Astrocyte (in vitro differentiated cells and primary cell): ENCODE measurements around the gene GFRA4. TPM values are rescaled to one million over a fixed set of nuclear protein-coding genes. Genes with fewer than 3 reads are reported as not detected.

Experiments
- DNase-seq: peaks from one replicate; pipeline ENCODE4 v3.0.0-alpha.2; 2010; ENCODE audit warnings: low read depth
- FAIRE-seq: peaks from 2 replicates; lab custom pipeline; 2011; peaks lifted over from hg19 to GRCh38; lab: Jason Lieb, UNC
- H2AFZ ChIP-seq: 2 replicates; pipeline ENCODE4 v1.6.0; 2012; ENCODE audit warnings: low read depth, low read length, inconsistent platforms
- H3K27ac ChIP-seq: 2 replicates; pipeline ENCODE4 v1.5.1; 2011; ENCODE audit warnings: low read depth, low read length, inconsistent platforms
- H3K27me3 ChIP-seq: 2 replicates; pipeline ENCODE4 v1.6.0; 2011; ENCODE audit warnings: low read length, inconsistent platforms; ENCODE audit not compliant: insufficient read depth
- H3K36me3 ChIP-seq: 2 replicates; pipeline ENCODE4 v1.5.1; 2011; ENCODE audit warnings: low read length, inconsistent platforms; ENCODE audit not compliant: insufficient read depth
- H3K4me1 ChIP-seq: 2 replicates; pipeline ENCODE4 v1.5.1; 2011; ENCODE audit warnings: low read length, inconsistent platforms; ENCODE audit not compliant: insufficient read depth
- H3K4me2 ChIP-seq: 2 replicates; pipeline ENCODE4 v1.6.0; 2012; ENCODE audit warnings: low read length, inconsistent platforms
- H3K4me3 ChIP-seq: 2 replicates; pipeline ENCODE4 v1.5.1; 2011; ENCODE audit warnings: low read depth, mild to moderate bottlenecking, low read length, inconsistent platforms; ENCODE audit not compliant: insufficient read depth
- H3K79me2 ChIP-seq: 2 replicates; pipeline ENCODE4 v1.6.0; 2012; ENCODE audit warnings: mild to moderate bottlenecking, low read length, inconsistent platforms; ENCODE audit not compliant: insufficient read depth
- H3K9ac ChIP-seq: 2 replicates; pipeline ENCODE4 v1.6.0; 2012; ENCODE audit warnings: mild to moderate bottlenecking, low read length, inconsistent platforms
- H3K9me3 ChIP-seq: 2 replicates; pipeline ENCODE4 v1.5.1; 2012; ENCODE audit warnings: low read depth, mild to moderate bottlenecking, low read length, inconsistent platforms; ENCODE audit not compliant: insufficient read depth
- H4K20me1 ChIP-seq: 2 replicates; pipeline ENCODE4 v1.6.0; 2012; ENCODE audit warnings: low read length, inconsistent platforms; ENCODE audit not compliant: insufficient read depth
- H3K27ac Mint-ChIP-seq: one replicate; pipeline ENCODE4 v1.8.0; 2021; ENCODE audit warnings: mild to moderate bottlenecking, mixed read lengths; ENCODE audit not compliant: unreplicated experiment
- H3K27me3 Mint-ChIP-seq: one replicate; pipeline ENCODE4 v1.8.0; 2021; ENCODE audit warnings: low read depth, mixed read lengths; ENCODE audit not compliant: unreplicated experiment
- H3K36me3 Mint-ChIP-seq: one replicate; pipeline ENCODE4 v1.8.0; 2021; ENCODE audit warnings: low read depth, mixed read lengths; ENCODE audit not compliant: unreplicated experiment
- H3K4me1 Mint-ChIP-seq: one replicate; pipeline ENCODE4 v1.8.0; 2021; ENCODE audit warnings: low read depth, mixed read lengths; ENCODE audit not compliant: unreplicated experiment
- H3K4me3 Mint-ChIP-seq: one replicate; pipeline ENCODE4 v1.8.0; 2021; ENCODE audit warnings: mild to moderate bottlenecking, moderate library complexity, mixed read lengths; ENCODE audit not compliant: unreplicated experiment
- H3K9me3 Mint-ChIP-seq: one replicate; pipeline ENCODE4 v1.8.0; 2021; ENCODE audit warnings: mild to moderate bottlenecking, mixed read lengths; ENCODE audit not compliant: unreplicated experiment
- EZH2 ChIP-seq: IDR thresholded peaks from 2 replicates; pipeline ENCODE4 v1.6.1; 2012; ENCODE audit warnings: mild to moderate bottlenecking, low read length, inconsistent platforms; ENCODE audit not compliant: insufficient read depth
- total RNA-seq: library from RNA; stranded (reverse); gene quantifications from 2 replicates; pipeline ENCODE4 v1.2.1, GENCODE V29; 2021
- TF ChIP-seq, protein P1 (sequence below): IDR thresholded peaks from 2 replicates; pipeline ENCODE4 v1.5.1; 2011; ENCODE audit warnings: low read depth, mild to moderate bottlenecking, inconsistent platforms, low read length, moderate library complexity; ENCODE audit not compliant: insufficient read depth

Gene GFRA4
- total RNA-seq, 1 donor from 2014 or later, result not detected

DNA sequence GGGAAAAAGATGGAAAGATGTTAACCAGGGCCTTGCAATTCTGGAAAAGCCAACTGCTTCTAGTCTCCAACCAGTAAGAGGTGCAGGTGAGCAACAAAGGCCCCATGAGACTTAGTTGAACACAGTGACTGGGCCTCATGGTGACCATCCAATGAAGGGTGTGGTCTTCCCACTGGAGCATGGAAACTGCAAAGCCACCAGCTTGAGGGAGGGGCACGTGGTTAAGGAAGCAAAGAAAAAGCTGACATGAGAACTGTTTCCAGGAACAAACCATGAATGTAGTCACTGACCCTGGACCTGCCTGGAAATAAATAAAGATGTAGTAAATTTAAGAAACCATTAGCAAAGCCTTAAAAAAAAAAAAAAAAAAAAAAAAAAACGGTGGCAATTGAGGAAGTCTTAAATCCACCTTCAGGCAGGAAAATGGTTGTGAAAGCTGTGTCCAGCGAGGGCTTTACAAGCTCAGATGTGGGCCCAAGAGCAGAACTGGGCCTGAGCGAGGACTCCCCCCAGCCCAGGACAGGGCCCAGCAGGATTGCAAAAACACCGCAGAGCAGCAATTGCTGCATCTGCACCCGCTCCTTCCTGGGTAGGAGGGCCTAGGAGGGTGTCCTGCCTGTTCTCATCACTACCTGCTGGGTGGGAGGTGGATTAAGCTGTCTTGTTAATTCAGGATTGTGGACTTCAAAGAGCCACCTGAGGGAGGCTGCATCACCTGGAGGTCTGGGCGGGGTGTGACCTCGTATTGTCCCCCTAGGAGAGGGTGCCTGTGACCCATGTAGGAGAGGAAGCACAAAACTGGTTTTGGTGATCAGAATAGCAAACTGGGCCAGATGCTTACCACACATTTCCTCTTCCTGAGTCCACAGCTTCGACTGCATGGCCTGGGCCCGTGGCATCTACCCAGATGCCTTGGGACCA is 10.3 kb downstream of the GFRA4 start:
- Histone ChIP-seq H4K20me1 (no peaks in the 10 kb centered on the region), H3K4me1 (no peaks in the 10 kb centered on the region), H3K9ac (no peak overlapping the region), H3K36me3 (no peaks in the 10 kb centered on the region), H3K79me2 (no peaks in the 10 kb centered on the region), H2AFZ (no peak overlapping the region), H3K9me3 (peaks cover 4% of the 10 kb centered on the region), H3K27ac (no peak overlapping the region), H3K27me3 (peaks cover 3% of the 10 kb centered on the region), H3K4me3 (no peak overlapping the region), H3K4me2 (no peak overlapping the region)
- DNase-seq, result no peak
- Mint-ChIP-seq H3K4me1 (peaks cover 14% of the 10 kb centered on the region), H3K27me3 (peaks cover 8% of the 10 kb centered on the region), H3K36me3 (peaks cover 5% of the 10 kb centered on the region), H3K27ac (no peak overlapping the region), H3K9me3 (peaks cover 2% of the 10 kb centered on the region), H3K4me3 (no peak overlapping the region)
- TF ChIP-seq EZH2, result no peak
- TF ChIP-seq, protein P1, sequence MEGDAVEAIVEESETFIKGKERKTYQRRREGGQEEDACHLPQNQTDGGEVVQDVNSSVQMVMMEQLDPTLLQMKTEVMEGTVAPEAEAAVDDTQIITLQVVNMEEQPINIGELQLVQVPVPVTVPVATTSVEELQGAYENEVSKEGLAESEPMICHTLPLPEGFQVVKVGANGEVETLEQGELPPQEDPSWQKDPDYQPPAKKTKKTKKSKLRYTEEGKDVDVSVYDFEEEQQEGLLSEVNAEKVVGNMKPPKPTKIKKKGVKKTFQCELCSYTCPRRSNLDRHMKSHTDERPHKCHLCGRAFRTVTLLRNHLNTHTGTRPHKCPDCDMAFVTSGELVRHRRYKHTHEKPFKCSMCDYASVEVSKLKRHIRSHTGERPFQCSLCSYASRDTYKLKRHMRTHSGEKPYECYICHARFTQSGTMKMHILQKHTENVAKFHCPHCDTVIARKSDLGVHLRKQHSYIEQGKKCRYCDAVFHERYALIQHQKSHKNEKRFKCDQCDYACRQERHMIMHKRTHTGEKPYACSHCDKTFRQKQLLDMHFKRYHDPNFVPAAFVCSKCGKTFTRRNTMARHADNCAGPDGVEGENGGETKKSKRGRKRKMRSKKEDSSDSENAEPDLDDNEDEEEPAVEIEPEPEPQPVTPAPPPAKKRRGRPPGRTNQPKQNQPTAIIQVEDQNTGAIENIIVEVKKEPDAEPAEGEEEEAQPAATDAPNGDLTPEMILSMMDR, result no peak
- FAIRE-seq, result no peak

DNA sequence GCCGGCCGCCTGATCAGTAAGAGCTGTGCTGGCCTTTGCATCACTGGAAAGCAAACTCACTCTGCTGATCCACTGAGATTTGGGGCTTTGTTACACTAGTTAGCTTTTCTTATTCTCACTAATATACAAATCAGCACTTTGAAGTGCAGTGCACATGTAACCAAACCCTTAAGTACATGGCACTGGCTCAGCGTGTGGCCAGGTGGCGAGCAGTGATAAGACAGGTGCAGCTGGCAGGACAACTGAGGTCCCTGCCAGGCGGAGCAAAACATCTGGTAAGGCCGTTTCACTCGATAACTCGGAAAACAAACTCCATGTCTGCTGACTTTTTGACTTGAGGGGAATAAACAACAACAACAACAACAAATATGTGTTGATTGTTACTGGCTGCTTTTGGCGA is 11.0 kb downstream of the GFRA4 start:
- Histone ChIP-seq H3K9ac (no peak overlapping the region), H3K4me3 (no peak overlapping the region), H3K79me2 (no peaks in the 10 kb centered on the region), H3K27me3 (peaks cover 2% of the 10 kb centered on the region), H3K36me3 (no peaks in the 10 kb centered on the region), H2AFZ (no peak overlapping the region), H3K4me2 (no peak overlapping the region), H4K20me1 (no peaks in the 10 kb centered on the region), H3K9me3 (peaks cover 4% of the 10 kb centered on the region), H3K27ac (no peak overlapping the region), H3K4me1 (no peaks in the 10 kb centered on the region)
- H3K36me3 Mint-ChIP-seq, result peaks cover 5% of the 10 kb centered on the region
- peaks cover 2% of the 10 kb centered on the region for H3K9me3 Mint-ChIP-seq
- no peak overlapping the region for H3K27ac Mint-ChIP-seq
- H3K27me3 Mint-ChIP-seq, result peaks cover 1% of the 10 kb centered on the region
- peaks cover 15% of the 10 kb centered on the region for H3K4me1 Mint-ChIP-seq
- DNase-seq (no peak), FAIRE-seq (no peak)
- TF ChIP-seq, protein P1, result no peak
- TF ChIP-seq EZH2, result no peak
- no peak overlapping the region for H3K4me3 Mint-ChIP-seq
